HUES48 (cell line): ENCODE measurements around the gene CGN.
"Not testable (repeated sequence)": the region's sequence is repeated elsewhere in the genome, so short reads cannot be mapped to it uniquely, and the experiment has no call there.

Source experiments
- H3K27ac ChIP-seq: one replicate; pipeline ENCODE4 v1.7.0; 2013; ENCODE audit warnings: low read depth, low read length, inconsistent platforms
- H3K27me3 ChIP-seq: 2 replicates; pipeline ENCODE4 v1.6.1; 2013; ENCODE audit warnings: mild to moderate bottlenecking, low read length; ENCODE audit not compliant: control insufficient read depth, insufficient read depth
- H3K36me3 ChIP-seq: 2 replicates; pipeline ENCODE4 v1.6.1; 2013; ENCODE audit warnings: low read length; ENCODE audit not compliant: control insufficient read depth, insufficient read depth
- H3K4me1 ChIP-seq: 2 replicates; pipeline ENCODE4 v1.6.1; 2013; ENCODE audit warnings: mild to moderate bottlenecking, low read length; ENCODE audit not compliant: control insufficient read depth, insufficient read depth
- H3K4me3 ChIP-seq: 2 replicates; pipeline ENCODE4 v1.5.1; 2013; ENCODE audit warnings: mild to moderate bottlenecking, low read depth, low read length
- H3K9ac ChIP-seq: 2 replicates; pipeline ENCODE4 v1.6.1; 2013; ENCODE audit warnings: mild to moderate bottlenecking, low read depth, low read length, moderate library complexity
- H3K9me3 ChIP-seq: 2 replicates; pipeline ENCODE4 v1.6.1; 2013; ENCODE audit warnings: low read length; ENCODE audit not compliant: control insufficient read depth, insufficient read depth

CGN gene

DNA sequence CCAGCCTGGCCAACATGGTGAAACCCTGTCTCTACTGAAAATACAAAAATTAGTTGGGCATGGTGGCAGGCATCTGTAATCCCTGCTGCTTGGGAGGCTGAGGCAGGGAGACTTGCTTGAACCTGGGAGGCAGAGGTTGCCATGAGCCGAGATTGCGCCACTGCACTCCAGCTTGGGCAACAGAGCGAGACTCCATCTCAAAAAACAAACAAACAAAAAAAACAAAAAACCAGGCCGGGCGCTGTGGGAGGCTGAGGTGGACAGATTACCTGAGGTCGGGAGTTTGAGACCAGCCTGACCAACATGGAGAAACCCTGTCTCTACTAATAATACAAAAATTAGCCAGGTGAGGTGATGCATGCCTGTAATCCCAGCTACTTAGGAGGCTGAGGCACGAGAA, 11.2 kb downstream of the CGN start:
- not testable (repeated sequence) for H3K9me3 ChIP-seq, H3K9ac ChIP-seq, H3K4me1 ChIP-seq, H3K27me3 ChIP-seq, H3K4me3 ChIP-seq, H3K27ac ChIP-seq
- H3K36me3 ChIP-seq: peaks cover 69% of the 10 kb centered on the region

- H3K27ac ChIP-seq: no peak overlapping the region
- no peaks in the 10 kb centered on the region for H3K9me3 ChIP-seq
- H3K4me3 ChIP-seq: no peak overlapping the region
- H3K36me3 ChIP-seq: peaks cover 71% of the 10 kb centered on the region
- no peak overlapping the region for H3K9ac ChIP-seq
- H3K27me3 ChIP-seq: no peaks in the 10 kb centered on the region
- H3K4me1 ChIP-seq: no peaks in the 10 kb centered on the region
These were observed 12.1 kb downstream of the CGN start for GRCh38 chr1:151523326-151523725.

- Histone ChIP-seq H3K27ac (no peak overlapping the region), H3K27me3 (no peaks in the 10 kb centered on the region), H3K9ac (no peak overlapping the region), H3K4me3 (no peak overlapping the region), H3K36me3 (peaks cover 71% of the 10 kb centered on the region), H3K9me3 (no peaks in the 10 kb centered on the region), H3K4me1 (no peaks in the 10 kb centered on the region)
These were observed 13.5 kb downstream of the CGN start for GRCh38 chr1:151524736-151525135.

DNA sequence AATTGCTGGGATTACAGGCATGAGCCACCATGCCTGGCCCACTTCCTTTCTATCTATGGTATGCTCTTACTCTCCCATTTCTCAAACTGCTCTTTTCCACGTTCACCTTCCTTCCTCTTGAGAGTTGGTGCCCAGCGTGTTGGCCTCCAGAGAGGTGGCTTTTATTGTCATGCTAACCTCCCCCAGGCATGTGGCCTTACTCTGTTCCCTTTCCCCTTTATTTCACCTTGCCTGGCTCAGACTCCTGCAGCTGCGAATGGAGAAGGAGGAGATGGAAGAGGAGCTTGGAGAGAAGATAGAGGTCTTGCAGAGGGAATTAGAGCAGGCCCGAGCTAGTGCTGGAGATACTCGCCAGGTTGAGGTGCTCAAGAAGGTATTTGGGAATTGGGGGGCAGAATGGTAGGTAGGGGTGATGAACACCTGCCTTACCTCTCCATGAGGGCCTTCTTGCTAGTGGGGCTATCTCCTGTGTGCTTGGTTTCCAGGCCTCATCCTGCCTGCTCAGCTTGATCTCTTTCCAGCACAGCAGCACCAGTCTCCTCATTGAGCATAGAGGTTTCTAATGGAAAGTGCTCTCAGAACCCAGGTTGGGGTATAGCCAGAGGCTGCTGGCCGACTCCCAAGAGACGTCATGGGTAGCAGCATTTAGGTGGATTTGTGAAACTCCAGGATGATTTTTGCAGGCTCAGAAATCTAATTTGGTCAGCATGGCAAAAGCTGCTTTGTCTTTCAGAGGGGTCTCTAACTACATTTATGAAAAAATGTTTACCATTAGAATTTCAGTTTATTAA, 15.7 kb downstream of the CGN start:
- Histone ChIP-seq H3K36me3 (peaks cover 75% of the 10 kb centered on the region), H3K27ac (no peak overlapping the region), H3K4me1 (no peaks in the 10 kb centered on the region), H3K4me3 (no peak overlapping the region), H3K27me3 (no peaks in the 10 kb centered on the region), H3K9me3 (no peaks in the 10 kb centered on the region), H3K9ac (no peak overlapping the region)

- Histone ChIP-seq H3K9ac (no peak overlapping the region), H3K36me3 (peaks cover 71% of the 10 kb centered on the region), H3K27ac (no peak overlapping the region), H3K4me3 (no peak overlapping the region), H3K4me1 (no peaks in the 10 kb centered on the region), H3K27me3 (no peaks in the 10 kb centered on the region), H3K9me3 (no peaks in the 10 kb centered on the region)
These were observed 18.1 kb downstream of the CGN start for GRCh38 chr1:151529211-151529702.

DNA sequence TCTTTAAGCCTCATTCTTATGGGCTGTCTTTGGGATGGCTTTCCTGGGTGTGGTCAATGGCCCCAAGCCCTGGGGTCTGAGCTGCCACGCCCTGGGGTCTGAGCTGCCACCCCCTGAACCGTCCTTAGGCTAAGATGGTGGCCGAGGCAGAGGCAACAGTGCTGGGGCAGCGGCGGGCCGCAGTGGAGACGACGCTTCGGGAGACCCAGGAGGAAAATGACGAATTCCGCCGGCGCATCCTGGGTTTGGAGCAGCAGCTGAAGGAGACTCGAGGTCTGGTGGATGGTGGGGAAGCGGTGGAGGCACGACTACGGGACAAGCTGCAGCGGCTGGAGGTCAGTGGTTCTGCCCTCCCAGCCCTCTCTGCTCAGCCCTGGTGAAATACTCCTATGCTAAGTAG, 18.6 kb downstream of the CGN start:
- Histone ChIP-seq H3K27ac (no peak overlapping the region), H3K4me3 (no peak overlapping the region), H3K9ac (no peak overlapping the region), H3K27me3 (no peaks in the 10 kb centered on the region), H3K9me3 (no peaks in the 10 kb centered on the region), H3K36me3 (peaks cover 69% of the 10 kb centered on the region), H3K4me1 (no peaks in the 10 kb centered on the region)

GRCh38 chr1:151530461-151530860, 19.3 kb downstream of the CGN start:
- H3K4me1 ChIP-seq: no peaks in the 10 kb centered on the region
- H3K9me3 ChIP-seq: no peaks in the 10 kb centered on the region
- no peak overlapping the region for H3K4me3 ChIP-seq
- H3K27me3 ChIP-seq: no peaks in the 10 kb centered on the region
- no peak overlapping the region for H3K27ac ChIP-seq
- no peak overlapping the region for H3K9ac ChIP-seq
- H3K36me3 ChIP-seq: peaks cover 69% of the 10 kb centered on the region

DNA sequence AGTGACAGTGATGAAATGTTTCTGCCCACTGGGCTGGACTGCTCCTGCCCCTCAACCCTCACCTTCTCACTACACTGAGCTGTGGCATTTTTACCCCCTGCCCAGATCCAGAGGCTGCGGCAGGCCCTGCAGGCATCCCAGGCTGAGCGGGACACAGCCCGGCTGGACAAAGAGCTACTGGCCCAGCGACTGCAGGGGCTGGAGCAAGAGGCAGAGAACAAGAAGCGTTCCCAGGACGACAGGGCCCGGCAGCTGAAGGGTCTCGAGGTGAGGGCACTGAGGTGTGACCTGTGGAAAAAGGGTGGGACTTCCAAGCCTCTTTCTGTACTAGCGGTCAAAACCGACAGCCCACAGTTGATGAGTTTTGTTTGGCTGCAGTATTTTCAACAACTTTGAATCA, 22.7 kb downstream of the CGN start:
- no peaks in the 10 kb centered on the region for H3K27me3 ChIP-seq
- no peaks in the 10 kb centered on the region for H3K9me3 ChIP-seq
- H3K4me1 ChIP-seq: no peaks in the 10 kb centered on the region
- H3K9ac ChIP-seq: no peak overlapping the region
- H3K36me3 ChIP-seq: peaks cover 80% of the 10 kb centered on the region
- H3K27ac ChIP-seq: no peak overlapping the region
- H3K4me3 ChIP-seq: no peak overlapping the region

DNA sequence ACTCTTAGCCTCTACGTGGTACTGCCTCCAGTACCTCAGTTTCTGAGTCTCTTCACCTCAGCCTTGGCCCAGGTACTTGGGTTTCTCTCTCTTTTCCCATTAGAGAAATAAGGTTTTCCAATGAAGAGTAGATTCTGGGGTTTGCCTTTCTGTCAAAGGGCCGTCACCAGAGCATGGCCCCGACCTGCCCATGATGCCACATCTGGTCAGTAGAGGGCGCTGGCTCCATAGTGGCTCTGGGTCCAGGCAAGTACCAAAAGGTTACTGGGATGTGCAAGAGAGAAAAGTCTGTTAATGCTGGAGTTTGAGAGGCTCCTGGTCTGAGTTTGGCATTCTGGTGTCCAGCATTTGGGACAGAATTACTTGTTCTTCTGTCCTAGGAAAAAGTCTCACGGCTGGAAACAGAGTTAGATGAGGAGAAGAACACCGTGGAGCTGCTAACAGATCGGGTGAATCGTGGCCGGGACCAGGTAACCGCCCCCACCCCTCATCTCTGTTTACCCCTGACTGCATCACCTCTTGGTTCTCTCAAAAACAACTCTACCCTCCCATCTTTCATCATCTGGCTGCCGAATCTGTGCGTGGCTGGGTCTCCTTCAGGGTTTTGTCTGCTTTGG, 23.6 kb downstream of the CGN start:
- Histone ChIP-seq H3K4me3 (no peak overlapping the region), H3K36me3 (peaks cover 71% of the 10 kb centered on the region), H3K4me1 (peaks cover 6% of the 10 kb centered on the region), H3K27ac (no peak overlapping the region), H3K9ac (no peak overlapping the region), H3K9me3 (no peaks in the 10 kb centered on the region), H3K27me3 (no peaks in the 10 kb centered on the region)

GRCh38 chr1:151535326-151536271, 24.4 kb downstream of the CGN start:
- H3K4me1 ChIP-seq: peaks cover 8% of the 10 kb centered on the region
- H3K9ac ChIP-seq: no peak overlapping the region
- no peaks in the 10 kb centered on the region for H3K9me3 ChIP-seq
- H3K27me3 ChIP-seq: no peaks in the 10 kb centered on the region
- H3K36me3 ChIP-seq: peaks cover 62% of the 10 kb centered on the region
- no peak overlapping the region for H3K4me3 ChIP-seq
- no peak overlapping the region for H3K27ac ChIP-seq
